Glomerular visceral epithelial cell (primary cell): ENCODE results near the gene ZNF454.

Source experiments
- DNase-seq: peaks from one replicate; pipeline ENCODE4 v3.0.0-alpha.2; 2016; ENCODE audit errors: extremely low spot score

ZNF454 gene

DNA sequence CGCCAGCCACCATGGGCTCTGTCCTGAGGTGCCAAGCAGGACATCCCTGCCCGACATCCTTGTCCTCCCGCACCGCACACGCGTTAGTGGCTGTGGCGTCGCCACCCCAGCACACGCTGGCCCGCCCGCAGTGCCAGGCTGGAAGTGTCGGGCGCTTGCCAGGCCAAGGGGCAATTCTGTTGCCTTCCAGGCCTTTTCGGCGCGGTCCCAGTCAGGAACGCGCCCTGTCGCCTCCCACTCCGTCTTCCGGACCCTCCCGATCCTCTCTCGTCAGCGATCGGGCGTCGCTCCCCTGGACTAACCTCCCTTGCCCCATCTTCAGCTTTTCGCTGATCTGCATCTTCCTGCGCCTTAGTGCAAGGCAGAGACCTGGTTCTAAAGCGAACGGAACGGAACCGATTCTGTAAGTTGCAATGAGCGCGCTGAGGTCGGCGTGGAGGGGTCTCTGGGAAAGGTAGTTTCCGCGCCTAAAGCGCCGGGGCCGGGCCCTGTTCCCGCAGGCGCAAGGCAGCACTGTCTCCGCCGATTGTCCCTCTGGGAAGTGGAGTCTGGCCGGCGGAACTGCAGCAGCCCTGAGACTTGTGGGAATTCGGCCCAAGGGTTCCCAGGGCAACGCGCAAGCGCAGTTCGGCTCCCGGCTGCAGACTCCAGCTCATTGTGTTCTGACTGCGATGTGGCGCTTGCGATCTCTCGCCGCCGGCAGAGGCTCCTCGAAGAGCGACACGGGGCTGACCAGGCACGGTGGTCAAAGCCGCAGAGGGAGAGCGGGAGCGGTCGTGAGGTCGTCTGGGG lies at the start of gene ZNF454:
Gene ZNF454 (plus strand): TSS at position 630 of the 792 bp plus-strand sequence. CDS start 1,594 bp downstream, outside the sequence.
- DNase-seq = no peak

DNA sequence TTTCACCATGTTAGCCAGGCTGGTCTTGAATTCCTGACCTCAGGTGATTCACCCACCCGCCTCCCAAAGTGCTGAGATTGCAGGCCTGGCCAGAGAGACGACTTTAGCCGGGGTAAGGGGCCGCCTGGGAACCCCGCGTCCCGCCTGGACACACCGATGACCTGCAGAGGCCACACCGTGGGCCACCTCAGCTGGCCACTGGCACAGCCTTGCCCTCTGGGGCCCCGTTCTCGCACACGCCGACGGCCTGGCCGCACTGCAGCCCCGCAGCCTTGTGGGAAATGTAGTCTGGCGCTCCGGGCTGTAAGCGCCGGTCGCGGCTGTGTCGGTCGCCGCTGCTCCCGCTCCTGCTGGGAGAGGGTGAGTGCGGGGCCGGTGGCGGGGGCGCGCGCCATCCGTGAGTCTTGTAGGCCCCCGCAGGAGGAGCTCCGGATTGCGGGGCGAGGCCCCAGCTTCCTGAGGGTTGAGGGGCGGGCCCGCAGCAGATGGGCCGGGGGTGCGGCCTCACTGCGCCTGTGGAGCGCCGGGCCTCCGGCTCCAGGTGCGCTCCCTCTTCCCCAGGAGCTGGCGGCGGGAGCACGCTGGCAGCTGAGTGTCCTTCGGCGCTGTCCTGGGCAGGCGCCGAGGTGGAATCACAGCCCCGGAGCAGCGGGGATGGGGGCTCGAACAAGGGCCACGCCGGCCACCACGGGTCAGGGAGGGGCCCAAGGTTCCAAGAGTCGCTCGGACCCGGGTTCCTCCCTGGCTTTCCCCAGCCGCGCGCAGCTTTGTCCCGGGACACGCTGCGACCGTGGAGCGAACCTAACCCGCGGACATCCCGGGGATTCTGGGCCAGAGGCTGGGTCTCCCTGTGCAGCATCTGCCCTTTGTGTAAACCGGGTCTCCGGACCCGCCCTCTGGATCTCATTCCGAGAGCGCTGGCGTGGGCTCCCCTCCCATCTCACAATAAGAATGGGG lies 45.1 kb upstream of the ZNF454 start, which contains the start of gene ZFP2:
Gene ZFP2 (plus strand): TSS at position 299 of the 957 bp plus-strand sequence. CDS start 35,401 bp downstream, outside the sequence.
- DNase-seq = no peak

DNA sequence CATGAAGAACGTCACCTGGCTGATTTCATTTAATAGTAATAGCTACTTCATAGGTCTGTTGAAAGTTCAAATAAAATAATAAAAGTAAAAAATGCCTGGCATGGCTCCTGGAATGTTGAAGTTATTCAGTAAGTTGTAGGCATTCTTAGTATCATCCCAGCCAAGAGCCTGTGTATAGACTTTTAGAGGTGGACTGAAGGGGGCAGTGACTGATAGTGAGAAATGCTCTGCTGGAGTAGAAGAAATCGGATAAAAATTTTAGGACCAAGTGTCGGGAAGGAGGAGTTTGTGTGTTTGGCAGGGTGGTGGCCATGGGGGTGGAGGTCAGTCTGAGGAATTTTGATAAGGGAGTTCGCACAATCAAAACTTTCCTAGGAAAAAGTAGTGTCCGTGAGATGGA lies 41.7 kb upstream of the ZNF454 start:
- no peak for DNase-seq

DNA sequence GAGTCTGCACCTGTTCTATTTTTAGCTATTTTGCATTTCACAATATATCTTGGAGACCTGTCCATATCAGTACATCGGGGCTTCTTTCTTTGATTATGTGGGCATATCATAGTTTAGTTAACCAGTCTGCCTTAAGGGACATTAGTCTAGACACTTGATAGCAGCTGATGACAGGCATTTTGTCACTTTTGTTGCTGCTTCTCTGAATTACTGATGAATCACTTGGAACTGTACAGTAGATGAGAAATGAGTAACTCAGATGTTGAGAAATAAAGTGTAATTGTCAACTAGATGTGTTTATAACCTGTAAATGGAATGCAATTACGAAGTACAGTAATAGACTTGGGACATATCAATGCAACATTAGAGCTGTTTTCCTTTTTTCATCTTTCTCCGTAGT lies 38.1 kb upstream of the ZNF454 start:
- no peak for DNase-seq

DNA sequence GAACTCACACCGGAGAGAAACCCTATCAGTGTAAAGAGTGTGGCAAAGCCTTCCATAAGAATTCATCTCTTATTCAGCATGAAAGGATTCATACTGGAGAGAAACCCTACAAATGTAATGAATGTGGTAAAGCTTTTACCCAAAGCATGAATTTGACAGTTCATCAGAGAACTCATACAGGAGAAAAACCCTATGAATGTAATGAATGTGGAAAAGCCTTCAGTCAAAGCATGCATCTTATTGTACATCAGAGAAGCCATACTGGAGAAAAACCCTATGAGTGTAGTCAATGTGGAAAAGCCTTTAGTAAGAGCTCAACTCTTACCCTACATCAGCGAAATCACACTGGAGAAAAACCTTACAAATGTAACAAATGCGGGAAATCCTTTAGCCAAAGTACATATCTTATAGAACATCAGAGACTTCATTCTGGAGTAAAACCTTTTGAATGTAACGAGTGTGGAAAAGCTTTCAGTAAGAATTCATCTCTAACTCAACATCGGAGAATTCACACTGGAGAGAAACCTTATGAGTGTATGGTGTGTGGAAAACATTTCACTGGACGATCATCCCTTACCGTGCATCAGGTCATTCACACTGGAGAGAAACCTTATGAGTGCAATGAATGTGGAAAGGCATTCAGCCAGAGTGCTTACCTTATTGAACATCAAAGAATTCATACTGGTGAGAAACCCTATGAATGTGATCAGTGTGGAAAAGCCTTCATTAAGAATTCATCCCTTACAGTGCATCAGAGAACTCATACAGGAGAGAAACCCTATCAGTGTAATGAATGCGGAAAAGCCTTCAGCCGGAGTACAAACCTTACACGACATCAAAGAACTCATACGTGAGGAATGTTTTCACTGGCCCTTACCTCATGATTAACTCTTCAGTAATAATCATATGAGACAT lies 8.9 kb upstream of the ZNF454 start:
- no peak for DNase-seq

DNA sequence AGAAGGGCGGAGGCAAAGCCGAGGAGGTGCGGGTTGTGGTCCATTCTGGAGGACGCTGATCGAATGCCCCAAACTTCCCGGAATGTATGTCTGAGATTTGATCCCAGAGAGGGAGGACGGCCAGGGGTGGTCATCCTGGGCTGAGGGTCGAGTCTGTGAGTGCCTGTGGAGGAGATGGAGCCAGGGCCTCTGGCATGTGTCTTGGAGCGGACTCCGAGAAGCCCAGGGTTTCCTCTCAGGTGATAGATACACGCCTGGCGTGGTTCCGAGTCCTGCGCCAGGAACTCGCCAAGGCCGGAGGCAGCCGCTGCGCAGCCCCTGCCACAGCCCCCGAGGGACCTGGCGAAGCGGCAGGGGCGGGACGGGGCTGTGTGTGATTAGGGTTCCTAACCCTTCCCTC lies 363 bp downstream of the ZNF454 start:
- no peak for DNase-seq

DNA sequence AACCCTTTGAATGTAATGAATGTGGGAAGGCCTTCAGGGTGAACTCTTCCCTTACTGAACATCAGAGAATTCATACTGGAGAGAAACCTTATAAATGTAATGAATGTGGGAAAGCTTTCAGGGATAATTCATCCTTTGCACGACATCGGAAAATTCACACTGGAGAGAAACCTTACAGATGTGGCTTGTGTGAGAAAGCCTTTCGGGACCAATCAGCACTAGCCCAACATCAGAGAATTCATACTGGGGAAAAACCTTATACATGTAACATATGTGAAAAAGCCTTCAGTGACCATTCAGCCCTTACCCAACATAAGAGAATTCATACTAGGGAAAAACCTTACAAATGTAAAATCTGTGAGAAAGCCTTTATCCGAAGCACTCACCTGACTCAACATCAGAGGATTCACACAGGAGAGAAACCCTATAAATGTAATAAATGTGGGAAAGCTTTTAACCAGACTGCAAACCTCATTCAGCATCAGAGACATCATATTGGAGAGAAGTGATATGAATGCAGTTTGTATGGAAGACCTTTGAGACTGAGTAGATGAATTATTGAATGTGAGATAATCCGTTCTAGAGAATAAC lies 24.6 kb downstream of the ZNF454 start:
- DNase-seq = no peak

DNA sequence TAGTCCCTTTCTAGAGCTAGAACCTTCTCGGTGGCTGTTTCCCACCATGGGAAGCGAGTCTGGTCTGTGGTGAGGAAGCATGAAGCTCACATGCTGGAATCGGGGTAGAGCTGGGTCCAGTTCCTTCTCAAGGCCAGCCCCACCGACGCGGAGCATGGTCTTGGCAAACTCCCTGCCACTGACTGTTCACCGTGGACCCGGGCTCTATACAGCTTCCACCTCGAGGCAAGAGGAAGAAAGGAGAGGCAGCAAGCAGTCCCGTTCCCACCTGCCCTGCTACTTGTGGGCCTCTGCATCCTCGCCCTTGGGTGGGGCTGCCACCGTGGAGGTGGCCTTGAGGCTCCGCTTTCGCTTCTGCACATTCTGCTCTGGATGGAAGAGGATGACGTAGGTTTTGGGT lies 40.4 kb downstream of the ZNF454 start:
- no peak for DNase-seq

DNA sequence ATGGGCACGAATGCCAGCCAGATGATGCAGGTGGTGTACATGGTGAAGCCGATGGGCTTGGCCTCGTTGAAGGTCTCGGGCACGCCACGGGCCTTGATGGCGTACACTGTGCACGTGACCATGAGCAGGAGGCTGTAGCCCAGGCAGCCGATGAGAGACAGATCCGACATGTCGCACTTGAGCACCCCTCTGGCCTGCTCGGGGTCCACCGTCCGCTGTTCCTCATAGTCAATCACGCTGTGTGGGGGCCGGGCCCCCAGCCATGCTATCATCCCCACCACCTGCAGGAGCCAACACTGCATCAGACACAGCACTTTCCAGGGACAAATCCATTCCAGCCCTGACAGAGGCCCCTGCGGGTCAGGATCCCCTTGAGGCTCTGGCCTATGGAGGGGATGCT lies 41.9 kb downstream of the ZNF454 start:
- no peak for DNase-seq

DNA sequence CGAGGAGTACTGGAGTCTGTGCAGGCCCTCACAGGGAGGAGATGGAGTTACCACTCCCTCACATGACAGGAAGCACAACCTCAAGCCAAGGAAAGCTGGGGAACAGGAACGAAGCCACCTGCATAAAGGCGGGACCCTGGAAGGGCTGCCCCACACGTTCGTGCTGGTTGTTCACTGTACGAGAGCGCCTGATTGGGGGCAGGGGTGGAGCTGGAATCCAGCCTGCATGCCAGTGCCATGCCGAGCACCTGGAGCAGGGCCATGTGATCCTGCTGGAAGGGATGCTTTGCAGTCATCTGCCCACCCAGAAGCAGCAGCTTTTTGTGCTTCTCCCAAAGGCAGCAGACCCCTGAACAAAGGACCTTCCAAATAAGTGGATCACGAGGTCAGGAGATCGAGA lies 42.7 kb downstream of the ZNF454 start:
- DNase-seq = no peak

DNA sequence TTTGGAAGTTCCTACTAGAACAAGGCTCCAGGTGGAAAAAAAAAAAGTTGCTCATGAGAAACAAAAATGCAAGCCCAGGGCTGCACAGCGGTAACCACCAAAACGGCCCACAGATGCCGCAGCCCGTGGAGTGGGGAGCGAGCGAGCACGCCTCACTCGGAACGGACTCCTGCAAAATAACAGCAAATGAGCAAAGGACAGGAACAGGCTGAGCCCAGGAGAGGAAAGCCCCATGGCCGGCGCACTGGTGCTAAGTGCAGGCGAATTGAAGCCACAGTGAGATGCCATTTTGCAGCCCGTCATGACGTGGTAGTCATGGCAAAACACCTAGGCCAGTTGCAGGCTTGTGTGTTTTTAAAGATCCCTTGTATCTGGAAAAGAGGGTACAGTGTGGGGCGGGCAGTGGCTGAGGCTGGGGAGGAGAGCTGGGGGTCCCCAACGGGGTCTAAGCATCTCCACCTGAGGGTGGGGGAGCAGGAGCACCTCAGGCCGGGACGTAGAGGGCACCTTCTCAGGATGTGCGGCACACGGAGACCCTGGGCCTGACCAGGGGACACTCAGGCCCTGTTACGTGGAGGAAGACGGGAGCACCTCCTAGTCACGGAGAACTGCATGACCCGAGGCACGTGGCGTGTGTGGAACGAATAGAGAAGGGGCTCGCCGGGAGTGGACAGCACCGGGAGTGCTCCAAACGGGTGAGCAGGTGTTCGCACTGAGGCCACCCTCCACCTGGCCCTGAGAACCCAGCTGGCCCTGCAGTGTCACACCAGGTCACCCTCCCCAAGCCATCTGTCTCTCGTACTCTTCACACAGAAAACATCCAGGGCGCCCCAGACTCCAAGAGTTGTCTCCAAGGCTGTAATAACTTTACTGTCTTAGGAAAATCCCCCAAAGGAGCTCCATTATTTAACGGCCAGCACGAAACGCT lies 43.4 kb downstream of the ZNF454 start:
- DNase-seq = no peak

DNA sequence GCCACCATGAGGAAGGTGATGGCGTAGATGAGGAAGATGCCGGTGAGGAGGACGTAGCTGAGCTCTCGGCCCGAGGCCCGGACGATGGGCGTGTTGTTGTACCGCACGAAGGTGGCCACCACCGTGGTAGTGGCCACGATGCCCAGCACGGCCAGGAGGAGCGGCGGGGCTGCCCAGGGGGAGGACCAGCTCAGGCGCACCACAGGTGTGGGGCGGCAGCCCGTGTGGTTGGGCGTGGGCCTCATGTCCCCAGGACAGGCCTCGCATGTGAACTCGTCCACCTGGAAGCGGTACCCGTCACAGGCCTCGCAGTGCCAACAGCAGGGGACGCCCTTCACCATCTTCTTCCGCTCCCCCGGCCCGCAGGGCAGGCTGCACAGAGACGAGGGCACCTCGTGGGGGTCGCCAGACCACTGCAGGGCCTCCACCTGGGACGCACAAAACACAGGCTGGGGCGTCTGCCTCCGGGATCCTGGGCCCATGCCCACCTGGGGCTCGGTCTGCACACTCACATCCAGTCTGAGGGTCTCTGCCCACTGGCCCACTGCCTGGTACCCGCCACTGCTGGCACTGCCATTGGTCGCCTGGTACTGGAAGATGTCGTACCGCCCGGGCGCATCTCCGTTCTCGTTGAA lies 45.4 kb downstream of the ZNF454 start:
- DNase-seq = no peak

DNA sequence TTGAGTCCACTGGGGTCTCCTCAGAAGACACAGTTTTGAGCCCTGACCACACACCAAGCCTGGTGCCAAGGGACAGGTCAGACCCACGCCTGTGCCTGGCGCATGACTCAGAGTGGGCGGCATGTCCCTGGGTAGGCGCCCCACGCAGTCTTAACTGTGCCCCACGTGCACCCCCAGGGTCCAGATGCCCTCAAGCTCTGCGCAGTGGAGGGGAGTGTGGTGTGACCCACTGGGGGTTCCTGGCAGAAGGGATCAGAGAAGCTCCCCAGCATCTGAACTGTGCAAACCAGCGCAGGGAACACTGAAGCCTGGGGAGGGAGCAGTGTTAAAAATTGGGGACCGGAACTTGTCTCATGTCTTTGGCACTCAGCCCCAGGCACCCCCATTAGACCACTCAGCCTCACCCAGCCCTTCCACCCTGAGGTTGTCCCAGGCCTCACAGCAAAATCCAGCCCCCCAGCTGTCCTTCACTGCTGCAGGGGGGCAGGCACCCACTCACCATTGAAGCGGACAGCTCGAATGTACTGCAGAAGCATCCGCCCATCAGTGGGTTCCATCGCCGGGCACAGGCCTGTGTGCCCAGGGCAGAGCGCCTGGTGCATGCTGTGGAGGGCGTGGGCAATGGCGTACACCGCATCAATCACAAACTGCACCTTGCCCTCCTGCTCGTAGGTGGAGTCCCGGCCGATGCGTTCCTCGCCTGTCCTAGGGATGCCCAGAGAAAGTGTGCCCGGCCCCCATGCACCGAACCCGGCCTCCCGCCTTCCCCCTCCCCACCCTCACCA lies 47.6 kb downstream of the ZNF454 start:
- no peak for DNase-seq

DNA sequence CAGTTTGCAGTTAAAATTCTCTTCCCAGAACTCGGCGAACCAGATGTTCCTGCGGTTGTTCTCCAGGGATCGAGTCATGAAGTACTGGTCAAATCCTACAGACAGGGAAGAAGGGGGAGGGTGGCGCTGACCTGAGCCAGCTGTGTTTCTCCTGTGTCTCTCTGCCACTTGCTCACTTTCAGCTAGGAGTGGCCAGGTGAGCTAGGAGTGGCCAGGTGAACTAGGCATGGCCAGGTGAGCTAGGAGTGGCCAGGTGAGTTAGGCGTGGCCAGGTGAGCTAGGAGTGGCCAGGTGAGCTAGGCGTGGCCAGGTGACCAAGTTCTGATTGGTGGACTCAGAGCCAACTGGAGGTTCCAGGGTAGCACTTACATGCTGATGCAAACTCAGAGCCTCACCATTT lies 48.3 kb downstream of the ZNF454 start:
- DNase-seq = no peak

DNA sequence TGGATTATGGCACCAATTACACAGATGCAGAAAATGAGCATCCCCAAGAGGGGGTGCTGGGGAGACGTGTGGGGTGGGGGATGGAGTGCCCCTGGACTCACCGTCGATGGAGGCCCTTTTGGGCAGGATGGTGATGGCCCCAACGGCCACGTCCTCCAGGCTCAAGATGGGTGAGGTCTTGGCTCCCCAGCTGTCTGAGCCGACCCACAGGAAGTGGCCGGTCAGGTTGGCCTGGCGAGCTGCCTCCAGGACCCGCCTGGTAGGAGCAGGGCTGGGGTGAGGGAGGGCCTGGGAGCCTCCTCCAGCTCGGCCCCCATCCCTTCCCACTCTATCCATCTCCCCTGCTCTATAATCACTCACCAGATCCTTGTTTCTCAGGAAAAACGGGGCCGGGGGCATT lies 49.5 kb downstream of the ZNF454 start:
- DNase-seq = no peak

DNA sequence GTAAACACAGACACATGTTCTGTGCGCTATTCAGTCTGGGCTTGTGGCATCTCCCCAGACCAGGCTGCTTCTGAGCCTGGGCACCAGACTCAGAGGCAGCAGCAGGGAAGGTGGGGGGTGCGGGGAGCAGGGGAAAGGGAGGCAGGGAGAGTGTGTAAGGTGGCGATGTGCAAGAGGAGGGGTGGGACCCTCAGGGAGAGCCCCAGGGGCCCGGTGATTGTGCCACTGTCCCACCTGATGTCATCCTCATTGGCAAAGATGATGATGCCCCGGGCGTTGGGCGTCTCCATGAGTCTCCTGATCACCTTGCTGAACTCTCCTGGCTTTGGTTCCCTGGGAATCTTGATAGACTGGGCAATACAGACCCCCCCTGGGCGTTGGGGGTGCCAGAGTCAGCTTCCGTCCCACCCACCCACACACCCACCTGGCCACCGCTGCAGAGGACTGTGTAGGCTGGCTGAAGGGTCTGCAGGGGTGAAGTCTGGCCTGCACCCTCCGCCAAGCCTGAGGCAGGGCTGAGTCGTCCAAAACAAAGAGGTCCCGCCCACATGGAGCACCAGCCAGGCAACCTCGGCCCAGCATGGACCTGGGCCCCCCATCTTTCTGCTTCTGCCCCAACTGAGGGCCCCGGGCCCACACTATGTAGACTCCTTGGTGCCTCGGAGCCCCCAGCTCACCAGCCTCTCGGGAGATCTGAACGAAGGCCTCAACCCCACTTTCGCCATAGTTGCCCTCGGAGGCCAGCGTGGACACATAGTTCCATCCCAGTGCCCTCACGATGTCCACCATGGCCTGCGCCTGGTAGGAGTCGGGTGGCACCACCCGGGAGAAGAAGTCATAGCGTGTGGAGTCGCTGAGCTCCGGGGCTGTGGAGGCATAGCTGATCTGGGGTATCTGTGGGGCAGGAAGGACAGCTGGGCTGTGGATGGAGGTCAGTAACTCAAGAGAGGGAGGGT lies 50.5 kb downstream of the ZNF454 start:
- no peak for DNase-seq

DNA sequence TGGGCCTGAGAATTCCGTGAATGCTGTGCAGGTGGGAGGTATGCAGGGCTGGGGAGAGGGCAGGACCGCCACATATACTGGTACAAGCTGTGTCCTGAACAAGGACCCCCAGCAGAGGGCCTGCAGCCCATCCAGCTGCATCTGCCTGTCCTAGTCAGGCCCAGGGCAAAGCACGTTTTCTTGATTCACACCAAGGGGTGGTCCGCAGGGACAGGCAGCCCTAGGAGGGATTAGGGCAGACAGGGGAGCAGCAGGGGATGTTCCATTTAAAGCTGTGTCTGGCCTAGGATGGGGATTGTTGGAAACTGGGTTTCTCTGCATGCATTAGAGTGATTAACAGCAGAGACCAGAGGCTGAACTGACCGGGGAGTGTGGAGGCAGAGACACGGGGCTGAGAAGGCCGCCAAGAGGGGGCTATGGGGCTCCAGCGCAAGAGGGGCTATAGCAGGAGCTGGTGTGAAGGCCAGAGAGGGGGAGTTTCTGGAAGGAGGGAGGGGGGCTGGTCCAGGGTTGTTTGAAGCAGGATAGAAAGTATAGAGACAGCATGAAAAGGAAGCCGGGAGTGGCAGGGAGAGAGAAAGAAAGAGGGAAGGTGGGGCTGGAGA lies 51.4 kb downstream of the ZNF454 start:
- no peak for DNase-seq
